Measurements from ENCODE around the gene PPP1R3G. TPM values are rescaled to one million over a fixed set of nuclear protein-coding genes. Genes with fewer than 3 reads are reported as not detected.

PPP1R3G gene
- total and polyA plus RNA-seq, 2 of the 13 experiments (the other 11 are each of a cell fraction or from before 2014, with no cell fraction given): 1.2 to 1.3 TPM

GRCh38 chr6:5079692-5080091, 5.4 kb upstream of the PPP1R3G start:
- CTCF ChIA-PET (ENCODE audit: low intra/inter-chr PET ratio, low total read pairs): no interaction called here
- intact Hi-C loops (cut with micrococcal nuclease; ENCODE audit: unreplicated experiment): loop anchor here (1.0 to 5.0 kb wide), 2 partner anchors 11 to 38 kb away; no protein-coding TSS in a partner anchor
- TF ChIP-seq U2AF1 (optimal IDR thresholded peaks at IDR 0.05; ENCODE audit: low read depth, low read length) (no peak), CEBPG (CRISPR knock-in tag; IDR thresholded peaks at IDR 0.05) (peak; percentile 70), STAG1 (CRISPR knock-in tag; IDR thresholded peaks at IDR 0.05) (no peak), TARDBP (CRISPR knock-in tag; IDR thresholded peaks at IDR 0.05) (no peak), ZNF672 (CRISPR knock-in tag; IDR thresholded peaks at IDR 0.05) (no peak), ATF3 (CRISPR knock-in tag; IDR thresholded peaks at IDR 0.05) (no peak), TBP (CRISPR knock-in tag; IDR thresholded peaks at IDR 0.05) (no peak), PAX8 (CRISPR knock-in tag; IDR thresholded peaks at IDR 0.05; ENCODE audit: borderline replicate concordance) (no peak), MED1 (CRISPR knock-in tag; IDR thresholded peaks at IDR 0.05) (0 out of 2 replicates have a peak, but pooled peaks have one; percentile 16), GTF2F1 (IDR thresholded peaks at IDR 0.05; ENCODE audit: low read length) (no peak), FOXA1 (IDR thresholded peaks at IDR 0.05) (no peak), FOXA1 (CRISPR knock-in tag; IDR thresholded peaks at IDR 0.05) (no peak), CBX1 (IDR thresholded peaks at IDR 0.05; ENCODE audit: low read depth) (no peak), CENPT (CRISPR knock-in tag; IDR thresholded peaks at IDR 0.05; ENCODE audit: low read depth) (no peak), ARNT2 (CRISPR knock-in tag; IDR thresholded peaks at IDR 0.05; ENCODE audit: low read depth) (no peak), EEA1 (CRISPR knock-in tag; IDR thresholded peaks at IDR 0.05; ENCODE audit: borderline replicate concordance) (no peak), ATF7-NPFF (CRISPR knock-in tag; IDR thresholded peaks at IDR 0.05; ENCODE audit: low read depth) (no peak), HINFP (CRISPR knock-in tag; IDR thresholded peaks at IDR 0.05; ENCODE audit: low read depth) (no peak), ZNF781 (CRISPR knock-in tag; IDR thresholded peaks at IDR 0.05; ENCODE audit: borderline replicate concordance, not compliant biosample characterization) (no peak), CENPX (CRISPR knock-in tag; IDR thresholded peaks at IDR 0.05) (no peak), DNMT3B (CRISPR knock-in tag; conservative IDR thresholded peaks at IDR 0.05) (no peak), RELA (CRISPR knock-in tag; IDR thresholded peaks at IDR 0.05) (no peak), MYC (CRISPR knock-in tag; IDR thresholded peaks at IDR 0.05; ENCODE audit: borderline replicate concordance) (no peak), BRCA1 (CRISPR knock-in tag; IDR thresholded peaks at IDR 0.05) (no peak), MXD4 (CRISPR knock-in tag; IDR thresholded peaks at IDR 0.05) (no peak), TFE3 (CRISPR knock-in tag; IDR thresholded peaks at IDR 0.05) (0 out of 2 replicates have a peak, but pooled peaks have one; percentile 32), PTBP1 (IDR thresholded peaks at IDR 0.05; ENCODE audit: low read depth, low read length, poor library complexity, severe bottlenecking) (no peak)

More at GRCh38 chr6:5079692-5080091, 5.4 kb upstream of the PPP1R3G start:
- POLR2A ChIA-PET: no interaction called here
- Histone ChIP-seq H3K4me2 (ENCODE audit: low read depth, low read length) (peak overlapping the region; percentile 96; the same call in 1 of the 2 replicates), H4K20me1 (ENCODE audit: insufficient read depth, low read length) (no peaks in the 10 kb centered on the region), H3K79me2 (ENCODE audit: insufficient read depth, low read length) (peaks cover 5% of the 10 kb centered on the region), H3K27ac (ENCODE audit: extremely low read length, insufficient read depth, low read length) (peak overlapping the region; percentile 81), H3K36me3 (replicated peaks in 1 of 2; ENCODE audit: control insufficient read depth in 1 of 2, insufficient read depth in 2 of 2, low read length in 2 of 2) (no peaks in the 10 kb centered on the region; a peak in 1 of 5 replicates), H2AFZ (ENCODE audit: low read length) (no peak overlapping the region), H3K9ac (ENCODE audit: insufficient read depth, low read depth, low read length) (no peak overlapping the region), H3K4me1 (ENCODE audit: insufficient read depth, low read length) (peaks cover 71% of the 10 kb centered on the region), H3K9me3 (ENCODE audit: low read length) (no peaks in the 10 kb centered on the region), H3K27me3 (ENCODE audit: control insufficient read depth in 1 of 2, insufficient read depth in 2 of 2, low read length in 2 of 2) (no peaks in the 10 kb centered on the region), H3K4me3 (replicated peaks in 1 of 3; ENCODE audit: insufficient read depth in 1 of 3, low read depth in 2 of 3, low read length in 3 of 3) (no peak overlapping the region)
- no TSS peak for BruUV-seq (replicated peaks)
- ATAC-seq: no peak
- no peak for DNase-seq (ENCODE audit: low spot score)
- in situ Hi-C loops (cut with HindIII; ENCODE audit: extremely low pct_ligation_motif_present, low pct_unique_long_range_greater_than_20kb): no loop called here
- WGBS (ENCODE audit: low lambda C conversion rate): 55% methylated on average over 2 of the region's 2 CpGs
- no peak for FAIRE-seq
